NCI-H526 treated with DMSO at 0.1 percent for 48 hours (cell line): ENCODE results near the gene GFER.
A peak's percentile ranks its signal among the peaks of the same experiment; 100 is the strongest.

ENCODE experiments used
- DNase-seq: peaks from one replicate; lab custom pipeline; 2025; lab: John Stamatoyannopoulos, UW

GFER gene

DNA sequence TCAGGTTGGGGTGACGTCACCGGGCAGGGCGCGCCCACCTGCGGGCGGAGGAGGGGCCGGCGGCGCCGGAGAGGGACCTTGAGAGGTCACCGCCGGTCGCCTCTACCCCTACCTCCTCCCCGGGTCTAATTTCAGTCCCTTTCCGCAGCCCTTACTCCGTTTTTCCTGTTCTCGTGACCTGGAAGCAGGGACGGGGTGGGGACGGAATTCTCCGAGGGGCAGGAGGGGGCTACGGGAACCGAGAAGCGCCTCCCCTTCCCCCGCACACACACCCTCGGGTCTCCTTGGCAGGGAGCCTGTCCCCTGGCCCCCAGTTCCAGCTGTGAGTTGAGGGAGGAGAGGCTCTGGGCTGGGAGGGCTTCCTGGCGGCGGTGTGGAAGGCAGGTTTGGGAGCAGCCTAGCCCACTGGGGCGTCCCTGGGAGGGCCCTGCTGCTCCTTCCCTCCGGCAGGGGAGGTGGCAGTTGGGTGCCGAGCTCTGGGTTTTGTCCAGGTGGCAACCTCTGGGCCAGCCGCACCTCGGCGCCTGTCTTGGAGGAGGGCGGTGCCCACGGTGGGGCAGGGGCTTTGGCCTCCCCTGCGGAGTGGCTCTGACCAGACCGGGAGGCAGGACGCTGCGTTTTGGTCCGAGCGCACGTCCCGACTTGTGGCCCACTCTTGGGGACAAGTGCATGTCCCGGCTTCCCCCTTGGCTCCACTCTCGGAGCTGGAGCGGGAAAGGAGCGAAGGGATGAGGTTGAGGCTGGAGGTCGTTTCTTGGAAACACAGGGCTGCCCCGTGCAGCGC lies 6.5 kb downstream of the GFER start:
- DNase-seq: no peak

- peak; percentile 17 for DNase-seq
These were observed 7.2 kb downstream of the GFER start for GRCh38 chr16:1991135-1991551.

- DNase-seq: no peak
These were observed 7.6 kb downstream of the GFER start for GRCh38 chr16:1991588-1991947.

GRCh38 chr16:1991948-1992703 lies 8.1 kb downstream of the GFER start:
- peak; percentile 78 for DNase-seq

DNA sequence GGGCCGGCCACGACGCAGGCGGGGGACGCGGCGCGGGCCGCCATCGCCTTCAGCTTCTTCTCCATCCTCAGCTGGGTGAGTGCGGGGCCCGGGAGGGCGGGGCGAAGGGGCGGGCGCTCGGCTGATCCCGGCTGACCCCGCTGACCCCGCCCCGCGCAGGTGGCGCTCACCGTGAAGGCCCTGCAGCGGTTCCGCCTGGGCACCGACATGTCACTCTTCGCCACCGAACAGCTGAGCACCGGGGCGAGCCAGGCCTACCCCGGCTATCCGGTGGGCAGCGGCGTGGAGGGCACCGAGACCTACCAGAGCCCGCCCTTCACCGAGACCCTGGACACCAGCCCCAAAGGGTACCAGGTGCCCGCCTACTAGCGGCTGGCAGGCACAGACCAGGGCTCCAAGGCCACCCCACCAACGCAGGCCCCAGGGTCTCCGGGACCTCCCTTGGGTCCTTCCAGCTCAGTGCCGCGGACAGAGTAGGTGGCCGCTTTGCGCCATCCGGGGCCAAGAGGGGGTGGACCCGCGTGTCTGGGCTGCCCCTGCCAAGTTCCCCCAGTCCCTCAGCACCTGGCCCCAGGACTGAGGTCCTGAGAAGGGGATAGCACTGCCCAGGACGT lies 8.8 kb downstream of the GFER start:
- no peak for DNase-seq

DNA sequence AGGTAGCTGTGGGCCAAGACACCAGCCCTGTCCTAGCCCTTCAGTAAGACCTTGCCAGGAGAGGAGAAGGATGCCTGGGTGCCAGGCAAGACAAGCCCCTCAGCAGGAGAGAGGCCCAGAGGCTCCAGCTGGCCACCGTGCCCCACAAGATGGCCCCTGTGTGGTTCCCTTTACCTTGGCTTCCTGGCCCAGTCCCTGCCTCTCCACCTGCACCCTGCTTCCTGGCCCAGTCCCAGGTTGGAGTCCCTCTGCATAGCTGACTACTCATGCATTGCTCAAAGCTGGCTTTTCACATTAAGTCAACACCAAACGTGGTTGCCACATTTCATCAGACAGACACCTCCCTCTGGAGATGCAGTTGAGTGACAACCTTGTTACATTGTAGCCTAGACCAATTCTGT lies 9.7 kb downstream of the GFER start:
- DNase-seq: no peak

- no peak for DNase-seq
These were observed 13.7 kb downstream of the GFER start for GRCh38 chr16:1997494-1998359.

GRCh38 chr16:1998360-1998835 lies 14.4 kb downstream of the GFER start:
- DNase-seq: no peak

DNA sequence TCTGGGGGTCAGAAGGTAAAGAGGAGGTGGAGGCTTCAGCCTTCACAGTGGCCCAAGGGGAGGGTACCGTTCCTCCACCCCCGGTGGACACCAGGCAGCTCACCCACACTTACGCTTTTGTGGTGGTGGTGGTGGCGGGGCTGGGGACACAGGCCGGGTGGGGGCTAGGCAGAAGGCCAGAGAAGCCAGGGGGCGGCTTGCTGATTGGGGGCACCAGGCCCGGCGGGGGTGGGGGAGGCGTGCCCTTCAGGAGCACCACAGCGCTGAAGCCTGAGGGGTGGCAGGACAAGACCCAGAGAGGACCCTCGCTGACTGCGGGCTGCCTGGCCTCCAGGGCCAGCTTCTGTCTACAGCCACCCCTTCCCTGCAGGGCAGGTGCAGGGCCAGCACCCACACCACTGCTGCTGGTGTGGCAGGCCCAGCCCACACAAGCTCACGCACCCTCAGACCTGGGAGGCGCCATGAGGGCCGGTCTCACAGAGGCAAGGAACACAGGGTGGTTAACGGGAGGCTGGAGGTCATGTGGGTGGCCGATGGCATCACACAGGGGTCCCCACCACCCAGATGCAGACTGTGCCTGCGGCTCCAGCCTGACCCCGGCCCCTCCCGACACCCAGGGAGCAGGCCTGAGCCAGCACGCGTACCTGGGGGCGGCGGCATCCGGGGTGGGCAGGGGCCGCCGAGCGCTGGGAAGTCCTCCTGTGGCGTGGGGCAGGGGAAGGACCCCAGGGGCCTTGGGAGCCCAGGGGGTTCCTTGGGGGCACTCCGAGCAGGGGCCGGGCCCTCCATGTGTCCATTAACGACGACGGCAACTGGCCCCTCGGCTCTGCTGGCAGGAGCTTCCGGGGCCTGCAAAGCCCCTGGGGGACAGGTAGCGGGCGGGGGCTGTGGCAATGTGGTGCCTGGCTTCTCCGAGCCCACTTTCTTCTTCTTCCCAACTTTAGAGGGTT lies 15.1 kb downstream of the GFER start:
- DNase-seq: no peak

DNA sequence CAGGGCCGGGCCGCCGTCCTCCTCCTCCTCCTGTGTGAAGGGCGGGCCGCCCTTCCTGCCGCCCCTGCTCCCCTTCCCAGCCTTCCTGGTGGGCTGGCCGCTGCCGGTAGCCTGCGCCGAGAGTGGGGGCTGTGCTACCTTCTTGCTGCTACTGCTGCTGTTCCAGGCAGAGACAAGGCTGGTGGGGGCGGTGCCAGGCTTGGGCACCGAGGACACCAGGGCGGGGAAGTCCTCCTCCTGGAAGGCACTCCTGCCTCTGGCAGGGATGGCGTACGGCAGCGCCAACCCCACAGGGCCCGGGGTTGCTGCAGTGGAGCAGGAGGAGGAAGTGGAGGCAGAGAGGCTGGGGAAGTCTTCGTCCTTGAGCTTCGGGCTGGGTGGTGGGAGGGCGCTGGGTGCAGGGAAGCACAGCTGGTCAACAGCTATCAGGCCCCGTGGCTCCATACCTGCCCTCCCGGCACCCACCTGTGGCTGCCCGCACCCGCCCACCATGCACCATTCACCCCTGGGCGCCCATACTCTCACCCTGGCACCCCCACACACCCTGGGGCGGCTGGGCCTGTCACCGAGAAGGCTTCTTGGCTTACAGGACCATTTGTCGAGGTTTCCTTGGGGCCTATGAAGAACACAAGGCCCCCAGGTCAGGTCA lies 16.0 kb downstream of the GFER start:
- DNase-seq: no peak

GRCh38 chr16:2001035-2001434 lies 17.0 kb downstream of the GFER start:
- DNase-seq: no peak

- no peak for DNase-seq
These were observed 17.7 kb downstream of the GFER start for GRCh38 chr16:2001456-2002355.

- no peak for DNase-seq
These were observed 18.6 kb downstream of the GFER start for GRCh38 chr16:2002406-2003230.

- DNase-seq: no peak
These were observed 19.3 kb downstream of the GFER start for GRCh38 chr16:2003231-2003826.

GRCh38 chr16:2003827-2004641 lies 20.0 kb downstream of the GFER start:
- DNase-seq: peak; percentile 59

GRCh38 chr16:2004795-2005517 lies 21.0 kb downstream of the GFER start:
- DNase-seq: no peak
